ENCODE measurements around the gene GLCE.

- TF ChIP-seq RAD21 (IDR thresholded peaks at IDR 0.05; ENCODE audit: low read depth) (no peak), EP300 (IDR thresholded peaks at IDR 0.05; ENCODE audit: borderline replicate concordance) (no peak), YY1 (IDR thresholded peaks at IDR 0.05; ENCODE audit: low read depth) (no peak), CEBPB (IDR thresholded peaks at IDR 0.05) (no peak), CREB1 (IDR thresholded peaks at IDR 0.05; ENCODE audit: low read depth) (no peak), MAX (IDR thresholded peaks at IDR 0.05) (no peak), TEAD4 (IDR thresholded peaks at IDR 0.05) (no peak), NFIC (IDR thresholded peaks at IDR 0.05) (no peak)
These were observed 157.0 kb downstream of the GLCE start for GRCh38 chr15:69317392-69317841.
